ENCODE data around the gene MORN1.

DNA sequence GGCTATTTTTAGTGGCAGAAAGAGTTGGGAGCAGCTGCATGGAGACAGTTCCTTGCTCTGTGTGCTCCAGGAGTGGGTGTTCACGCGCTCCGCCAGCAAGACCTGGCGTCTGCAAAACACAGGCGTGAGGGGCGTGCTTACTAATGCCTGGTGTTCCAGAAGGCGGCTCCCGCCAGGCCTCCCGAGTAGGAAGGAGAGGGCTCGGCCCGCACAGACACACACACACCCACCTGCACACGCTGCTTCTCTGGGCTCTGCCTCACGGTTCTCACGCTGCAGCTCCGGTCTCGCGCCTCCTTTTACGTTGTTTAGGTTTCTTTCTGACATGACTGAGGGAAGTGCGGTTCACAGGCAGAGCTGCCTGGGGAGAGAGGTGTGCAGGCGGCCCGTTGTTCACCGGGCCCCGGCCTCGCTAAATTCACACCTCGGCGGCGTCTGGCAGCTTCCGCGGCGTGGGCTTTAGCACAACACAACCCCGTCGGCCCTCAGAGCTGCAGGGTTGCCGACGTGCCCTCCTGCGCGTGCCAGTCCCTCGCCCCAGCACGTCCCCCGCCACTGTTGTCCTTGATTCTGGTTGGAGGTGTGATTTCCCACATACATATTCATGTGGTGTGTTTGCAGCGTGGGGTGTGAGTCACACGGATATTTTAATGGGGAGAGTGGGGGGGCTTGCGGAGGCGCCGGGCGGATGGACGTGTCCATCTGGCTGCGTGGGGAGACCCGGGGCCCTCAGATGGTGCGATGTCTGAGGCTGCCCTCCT, 86.3 kb downstream of the MORN1 start:
- TF ChIP-seq, protein P1, sequence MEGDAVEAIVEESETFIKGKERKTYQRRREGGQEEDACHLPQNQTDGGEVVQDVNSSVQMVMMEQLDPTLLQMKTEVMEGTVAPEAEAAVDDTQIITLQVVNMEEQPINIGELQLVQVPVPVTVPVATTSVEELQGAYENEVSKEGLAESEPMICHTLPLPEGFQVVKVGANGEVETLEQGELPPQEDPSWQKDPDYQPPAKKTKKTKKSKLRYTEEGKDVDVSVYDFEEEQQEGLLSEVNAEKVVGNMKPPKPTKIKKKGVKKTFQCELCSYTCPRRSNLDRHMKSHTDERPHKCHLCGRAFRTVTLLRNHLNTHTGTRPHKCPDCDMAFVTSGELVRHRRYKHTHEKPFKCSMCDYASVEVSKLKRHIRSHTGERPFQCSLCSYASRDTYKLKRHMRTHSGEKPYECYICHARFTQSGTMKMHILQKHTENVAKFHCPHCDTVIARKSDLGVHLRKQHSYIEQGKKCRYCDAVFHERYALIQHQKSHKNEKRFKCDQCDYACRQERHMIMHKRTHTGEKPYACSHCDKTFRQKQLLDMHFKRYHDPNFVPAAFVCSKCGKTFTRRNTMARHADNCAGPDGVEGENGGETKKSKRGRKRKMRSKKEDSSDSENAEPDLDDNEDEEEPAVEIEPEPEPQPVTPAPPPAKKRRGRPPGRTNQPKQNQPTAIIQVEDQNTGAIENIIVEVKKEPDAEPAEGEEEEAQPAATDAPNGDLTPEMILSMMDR (IDR thresholded peaks at IDR 0.05) = no peak
- no peak for TF ChIP-seq POLR2A (IDR thresholded peaks at IDR 0.05)
